ENCODE measurements around the gene C3orf70. TPM values are rescaled to one million over a fixed set of nuclear protein-coding genes. Genes with fewer than 3 reads are reported as not detected.

C3orf70 gene
- total RNA-seq, 1 donor from 2014 or later, result 5.6 TPM

DNA sequence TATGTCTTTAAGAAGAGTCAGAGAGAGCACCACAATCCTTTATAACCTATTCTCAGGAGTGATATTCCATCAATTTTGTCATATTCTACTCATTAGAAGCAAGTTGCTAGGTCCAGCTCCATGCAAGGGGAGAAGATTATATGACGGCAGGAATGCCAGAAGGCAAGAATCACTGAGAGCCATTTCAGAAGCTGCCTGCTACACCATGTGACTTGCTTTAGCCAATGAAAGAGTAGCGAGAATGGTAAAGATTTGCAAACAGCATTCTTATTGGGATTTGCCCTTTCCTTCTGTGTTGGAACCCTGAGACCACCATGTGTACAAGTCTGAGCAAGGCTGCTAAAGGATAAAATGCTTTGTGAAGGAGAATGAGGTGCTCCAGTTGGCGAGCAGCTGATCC, 4.5 kb upstream of the C3orf70 start:
- intact Hi-C loops (cut with DNase I), result no loop called here

DNA sequence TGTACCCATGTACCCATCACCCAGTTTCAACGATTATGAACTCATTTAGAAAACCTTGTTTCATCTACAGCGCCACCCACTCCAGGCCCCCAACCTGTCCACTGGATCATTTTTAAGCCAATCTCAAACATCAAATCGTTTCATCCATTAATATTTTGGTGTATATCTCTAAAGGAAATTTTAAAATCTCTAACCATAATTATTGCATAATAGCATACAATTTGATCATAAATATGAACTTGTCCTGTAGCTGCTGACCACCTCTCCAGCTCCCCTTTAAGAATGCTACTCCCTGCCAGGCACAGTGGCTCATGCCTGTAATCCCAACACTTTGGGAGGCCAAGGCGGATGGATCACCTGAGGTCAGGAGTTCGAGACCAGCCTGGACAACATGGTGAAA, 2.8 kb upstream of the C3orf70 start:
- H3K36me3 ChIP-seq, result no peaks in the 10 kb centered on the region
- TF ChIP-seq, protein P1, sequence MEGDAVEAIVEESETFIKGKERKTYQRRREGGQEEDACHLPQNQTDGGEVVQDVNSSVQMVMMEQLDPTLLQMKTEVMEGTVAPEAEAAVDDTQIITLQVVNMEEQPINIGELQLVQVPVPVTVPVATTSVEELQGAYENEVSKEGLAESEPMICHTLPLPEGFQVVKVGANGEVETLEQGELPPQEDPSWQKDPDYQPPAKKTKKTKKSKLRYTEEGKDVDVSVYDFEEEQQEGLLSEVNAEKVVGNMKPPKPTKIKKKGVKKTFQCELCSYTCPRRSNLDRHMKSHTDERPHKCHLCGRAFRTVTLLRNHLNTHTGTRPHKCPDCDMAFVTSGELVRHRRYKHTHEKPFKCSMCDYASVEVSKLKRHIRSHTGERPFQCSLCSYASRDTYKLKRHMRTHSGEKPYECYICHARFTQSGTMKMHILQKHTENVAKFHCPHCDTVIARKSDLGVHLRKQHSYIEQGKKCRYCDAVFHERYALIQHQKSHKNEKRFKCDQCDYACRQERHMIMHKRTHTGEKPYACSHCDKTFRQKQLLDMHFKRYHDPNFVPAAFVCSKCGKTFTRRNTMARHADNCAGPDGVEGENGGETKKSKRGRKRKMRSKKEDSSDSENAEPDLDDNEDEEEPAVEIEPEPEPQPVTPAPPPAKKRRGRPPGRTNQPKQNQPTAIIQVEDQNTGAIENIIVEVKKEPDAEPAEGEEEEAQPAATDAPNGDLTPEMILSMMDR (IDR thresholded peaks at IDR 0.05), result no peak
- TF ChIP-seq POLR2A (IDR thresholded peaks at IDR 0.05), result no peak
- TF ChIP-seq POLR2AphosphoS5 (IDR thresholded peaks at IDR 0.05; ENCODE audit: insufficient read depth in 1 of 2, low read depth in 1 of 2), result no peak
- H3K4me1 ChIP-seq, result peaks cover 18% of the 10 kb centered on the region
- H3K27me3 ChIP-seq, result no peaks in the 10 kb centered on the region
- no peak overlapping the region for H3K4me3 ChIP-seq
- H3K9me3 ChIP-seq, result no peaks in the 10 kb centered on the region
- H3K27ac ChIP-seq, result no peak overlapping the region
- intact Hi-C loops (cut with DNase I), result no loop called here
- DNase-seq (ENCODE audit: extremely low spot score in 2 of 2), result no peak

More for the DNA sequence above, 4.5 kb upstream of the C3orf70 start:
- Histone ChIP-seq H3K27me3 (no peaks in the 10 kb centered on the region), H3K4me1 (peaks cover 13% of the 10 kb centered on the region), H3K36me3 (no peaks in the 10 kb centered on the region), H3K4me3 (no peak overlapping the region), H3K27ac (no peak overlapping the region), H3K9me3 (no peaks in the 10 kb centered on the region)
- no peak for DNase-seq (ENCODE audit: extremely low spot score in 2 of 2)
- TF ChIP-seq POLR2A (IDR thresholded peaks at IDR 0.05) (no peak), POLR2AphosphoS5 (IDR thresholded peaks at IDR 0.05; ENCODE audit: insufficient read depth in 1 of 2, low read depth in 1 of 2) (no peak)
- TF ChIP-seq, protein P1 (IDR thresholded peaks at IDR 0.05), result no peak

DNA sequence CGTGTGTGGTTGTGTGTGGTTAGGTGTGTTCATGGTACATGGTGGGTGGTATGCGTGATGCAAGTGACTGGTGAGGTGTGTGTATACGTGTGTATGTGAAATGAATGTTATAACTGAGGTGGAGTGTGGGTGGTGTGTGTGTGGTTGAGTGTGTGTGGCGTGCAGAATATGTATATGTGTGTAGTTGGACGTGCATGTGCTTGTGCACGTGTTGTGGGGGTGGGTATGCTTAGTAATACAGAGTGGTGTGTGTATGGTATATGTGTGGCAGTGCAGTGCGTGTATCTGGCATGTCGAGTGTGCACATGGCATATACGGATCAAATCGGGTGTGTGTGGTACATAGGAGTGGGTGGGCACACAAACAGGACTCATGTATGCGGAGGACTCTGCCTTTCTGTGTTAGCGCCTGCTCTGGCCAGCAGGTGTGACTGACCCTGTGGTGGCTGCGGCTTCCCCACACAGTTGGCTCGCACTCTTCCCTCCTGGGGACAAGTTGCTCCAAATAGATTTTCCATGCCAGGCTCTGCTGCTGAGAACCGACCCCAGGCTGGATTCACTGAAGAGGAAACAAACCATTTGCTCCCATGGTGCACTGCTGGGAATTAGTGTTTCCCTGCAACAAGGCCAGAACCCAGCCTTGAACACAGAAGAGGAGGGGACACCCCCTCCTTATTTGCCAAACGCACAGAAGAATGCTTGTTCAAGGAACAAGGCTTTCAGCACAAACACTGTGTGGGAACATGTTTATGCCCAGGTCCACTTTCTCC, 1.2 kb upstream of the C3orf70 start:
- Histone ChIP-seq H3K4me1 (peaks cover 18% of the 10 kb centered on the region), H3K36me3 (no peaks in the 10 kb centered on the region), H3K4me3 (peak overlapping the region; percentile 71 to 74), H3K27me3 (no peaks in the 10 kb centered on the region), H3K27ac (no peak overlapping the region), H3K9me3 (no peaks in the 10 kb centered on the region)
- intact Hi-C loops (cut with DNase I), result no loop called here
- no peak for TF ChIP-seq POLR2AphosphoS5 (IDR thresholded peaks at IDR 0.05; ENCODE audit: insufficient read depth in 1 of 2, low read depth in 1 of 2)
- no peak for TF ChIP-seq POLR2A (IDR thresholded peaks at IDR 0.05)
- TF ChIP-seq, protein P1 (IDR thresholded peaks at IDR 0.05), result no peak
- no peak for DNase-seq (ENCODE audit: extremely low spot score in 2 of 2)

DNA sequence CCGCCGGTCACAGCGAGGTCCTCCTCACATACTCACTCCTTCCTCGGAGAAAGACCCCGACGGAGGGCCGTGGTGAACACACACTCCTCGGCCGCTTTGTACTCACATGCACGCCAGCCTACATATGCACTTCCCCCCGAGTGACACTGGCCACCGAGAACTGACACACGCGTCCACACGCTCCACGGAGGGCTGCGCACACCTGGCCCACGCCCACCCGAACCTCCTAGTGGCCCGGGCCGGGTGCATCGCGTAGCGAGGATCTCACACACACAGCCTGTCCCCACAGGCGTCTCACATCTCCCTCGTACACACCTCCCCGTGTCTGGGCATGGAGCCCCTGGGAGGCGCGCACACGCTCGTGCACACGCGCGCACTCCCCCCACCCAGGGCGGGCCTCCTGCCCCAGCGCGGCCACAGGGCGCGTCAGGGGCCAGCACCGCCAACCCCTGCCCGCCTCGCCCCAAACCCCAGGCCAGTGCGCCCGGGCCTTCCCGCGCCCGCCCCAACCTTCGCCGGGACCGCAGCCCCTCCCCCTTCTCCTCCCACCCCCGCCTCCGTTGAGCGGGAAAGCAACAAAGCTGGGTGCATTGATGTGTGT, 411 bp upstream of the C3orf70 start:
- H3K36me3 ChIP-seq, result no peaks in the 10 kb centered on the region
- H3K4me3 ChIP-seq, result peak overlapping the region; percentile 71 to 74
- no peaks in the 10 kb centered on the region for H3K27me3 ChIP-seq
- H3K9me3 ChIP-seq, result no peaks in the 10 kb centered on the region
- peaks cover 18% of the 10 kb centered on the region for H3K4me1 ChIP-seq
- peak overlapping the region; percentile 87 for H3K27ac ChIP-seq
- no peak for DNase-seq (ENCODE audit: extremely low spot score in 2 of 2)
- peak in 1 of 2 donors; percentile 24 for TF ChIP-seq POLR2AphosphoS5 (IDR thresholded peaks at IDR 0.05; ENCODE audit: insufficient read depth in 1 of 2, low read depth in 1 of 2)
- TF ChIP-seq, protein P1 (IDR thresholded peaks at IDR 0.05), result no peak
- intact Hi-C loops (cut with DNase I), result no loop called here

DNA sequence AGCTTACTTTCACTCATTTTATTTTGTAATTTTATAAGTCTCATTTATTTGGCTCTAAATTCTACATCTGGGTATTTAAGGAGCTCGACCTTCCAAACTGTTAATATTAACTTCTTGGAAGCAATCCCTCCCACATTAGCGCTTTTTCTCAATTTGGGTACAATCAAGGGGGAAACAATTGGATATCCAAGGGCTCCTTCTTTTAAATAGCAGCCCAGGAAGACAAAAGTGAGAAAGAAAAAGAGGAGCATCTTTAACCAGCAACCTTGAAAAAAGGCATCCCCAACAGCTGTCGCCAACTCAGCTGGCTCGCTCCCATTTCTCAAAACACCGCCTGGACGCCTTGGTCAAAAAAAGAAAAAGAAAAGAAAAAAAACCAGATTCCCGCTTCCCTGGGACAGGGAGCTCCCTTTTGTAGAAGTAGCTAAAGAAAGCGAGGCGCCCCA, 873 bp downstream of the C3orf70 start:
- DNase-seq (ENCODE audit: extremely low spot score in 2 of 2), result no peak
- H3K36me3 ChIP-seq, result no peaks in the 10 kb centered on the region
- TF ChIP-seq POLR2AphosphoS5 (IDR thresholded peaks at IDR 0.05; ENCODE audit: insufficient read depth in 1 of 2, low read depth in 1 of 2), result no peak
- TF ChIP-seq, protein P1 (IDR thresholded peaks at IDR 0.05), result no peak
- no peak for TF ChIP-seq POLR2A (IDR thresholded peaks at IDR 0.05)
- H3K27ac ChIP-seq, result peak overlapping the region; percentile 87
- H3K9me3 ChIP-seq, result no peaks in the 10 kb centered on the region
- H3K4me1 ChIP-seq, result peaks cover 18% of the 10 kb centered on the region
- H3K27me3 ChIP-seq, result no peaks in the 10 kb centered on the region
- intact Hi-C loops (cut with DNase I), result no loop called here
- peak overlapping the region; percentile 71 to 74 for H3K4me3 ChIP-seq

Measured in vagina (tissue), 2 donors.